SK-N-MC (cell line): Measurements from ENCODE around the gene RAB35.

Source experiments
- EZH2 ChIP-seq: fragments of 200-600 bp; sonication (generic); IDR thresholded peaks from one replicate; pipeline ENCODE4 v1.6.1; 2017; ENCODE audit warnings: antibody characterized with exemption
- FOXP2 ChIP-seq: optimal IDR thresholded peaks from 2 replicates; pipeline ENCODE3; 2011; ENCODE audit warnings: mild to moderate bottlenecking, moderate library complexity; ENCODE audit not compliant: insufficient read depth; ENCODE audit errors: extremely low read length, control extremely low read depth
- POLR2AphosphoS5 ChIP-seq: IDR thresholded peaks from 2 replicates; pipeline ENCODE4 v1.6.1; 2012; ENCODE audit warnings: mild to moderate bottlenecking, low read depth, low read length, borderline replicate concordance

GRCh38 chr12:120092551-120093335, 23.8 kb downstream of the RAB35 start:
- TF ChIP-seq EZH2 (no peak), POLR2AphosphoS5 (no peak), FOXP2 (no peak)
